ENCODE results near the gene NVL. TPM values are rescaled to one million over a fixed set of nuclear protein-coding genes. Genes with fewer than 3 reads are reported as not detected.

The NVL gene
- polyA plus RNA-seq, 1 donor from 2014 or later, result 77.3 TPM

DNA sequence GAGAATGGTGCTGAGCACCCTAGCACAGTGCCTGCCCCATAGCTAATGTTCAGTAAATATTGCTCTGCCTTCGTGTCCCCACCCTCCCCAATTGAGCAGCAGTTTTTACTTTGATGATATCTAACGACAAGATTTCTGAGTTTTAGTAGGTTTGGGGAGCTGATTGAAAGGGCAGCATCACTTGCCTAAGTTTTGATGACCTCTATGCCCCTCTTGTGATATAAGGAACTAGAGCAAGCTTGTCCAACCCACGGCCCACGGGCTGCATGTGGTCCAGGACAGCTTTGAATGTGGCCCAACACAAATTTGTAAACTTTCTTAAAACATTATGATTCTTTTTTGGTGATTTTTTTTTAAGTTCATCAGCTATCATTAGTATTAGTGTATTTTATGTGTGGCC is 28.3 kb upstream of the NVL start:
- Histone ChIP-seq H3K79me2 (replicated peaks; ENCODE audit: insufficient read depth, low read length) (peaks cover 39% of the 10 kb centered on the region), H3K9me2 (ENCODE audit: insufficient read depth, low read length) (no peaks in the 10 kb centered on the region), H3K9me3 (ENCODE audit: low read length) (no peaks in the 10 kb centered on the region), H3K27ac (ENCODE audit: low read length) (peak overlapping the region; percentile 8), H4K20me1 (ENCODE audit: insufficient read depth) (no peaks in the 10 kb centered on the region), H3K36me3 (ENCODE audit: insufficient read depth, low read length) (no peaks in the 10 kb centered on the region), H3K4me2 (ENCODE audit: low read length) (peak overlapping the region; percentile 61), H3K9ac (ENCODE audit: low read length) (peak overlapping the region; percentile 87), H3F3A (ENCODE audit: insufficient read depth, low read length, poor library complexity, severe bottlenecking) (no peaks in the 10 kb centered on the region), H3K27me3 (ENCODE audit: insufficient read depth, low read depth, low read length) (no peaks in the 10 kb centered on the region), H3K4me3 (ENCODE audit: low read length) (peak overlapping the region; percentile 78), H2AFZ (ENCODE audit: low read depth, low read length) (no peak overlapping the region)
- TF ChIP-seq POLR2AphosphoS5 (IDR thresholded peaks at IDR 0.05) (no peak), MXI1 (conservative IDR thresholded peaks at IDR 0.05; ENCODE audit: poor library complexity, severe bottlenecking) (no peak), TAF1 (IDR thresholded peaks at IDR 0.05; ENCODE audit: low read depth) (no peak), EP300 (conservative IDR thresholded peaks at IDR 0.05; ENCODE audit: poor library complexity, severe bottlenecking) (no peak), EZH2 (IDR thresholded peaks at IDR 0.05; ENCODE audit: borderline replicate concordance, insufficient read depth, low read length, poor library complexity, severe bottlenecking) (no peak), SMC3 (conservative IDR thresholded peaks at IDR 0.05; ENCODE audit: poor library complexity) (no peak), RAD21 (conservative IDR thresholded peaks at IDR 0.05) (no peak)
- TF ChIP-seq, protein P1, sequence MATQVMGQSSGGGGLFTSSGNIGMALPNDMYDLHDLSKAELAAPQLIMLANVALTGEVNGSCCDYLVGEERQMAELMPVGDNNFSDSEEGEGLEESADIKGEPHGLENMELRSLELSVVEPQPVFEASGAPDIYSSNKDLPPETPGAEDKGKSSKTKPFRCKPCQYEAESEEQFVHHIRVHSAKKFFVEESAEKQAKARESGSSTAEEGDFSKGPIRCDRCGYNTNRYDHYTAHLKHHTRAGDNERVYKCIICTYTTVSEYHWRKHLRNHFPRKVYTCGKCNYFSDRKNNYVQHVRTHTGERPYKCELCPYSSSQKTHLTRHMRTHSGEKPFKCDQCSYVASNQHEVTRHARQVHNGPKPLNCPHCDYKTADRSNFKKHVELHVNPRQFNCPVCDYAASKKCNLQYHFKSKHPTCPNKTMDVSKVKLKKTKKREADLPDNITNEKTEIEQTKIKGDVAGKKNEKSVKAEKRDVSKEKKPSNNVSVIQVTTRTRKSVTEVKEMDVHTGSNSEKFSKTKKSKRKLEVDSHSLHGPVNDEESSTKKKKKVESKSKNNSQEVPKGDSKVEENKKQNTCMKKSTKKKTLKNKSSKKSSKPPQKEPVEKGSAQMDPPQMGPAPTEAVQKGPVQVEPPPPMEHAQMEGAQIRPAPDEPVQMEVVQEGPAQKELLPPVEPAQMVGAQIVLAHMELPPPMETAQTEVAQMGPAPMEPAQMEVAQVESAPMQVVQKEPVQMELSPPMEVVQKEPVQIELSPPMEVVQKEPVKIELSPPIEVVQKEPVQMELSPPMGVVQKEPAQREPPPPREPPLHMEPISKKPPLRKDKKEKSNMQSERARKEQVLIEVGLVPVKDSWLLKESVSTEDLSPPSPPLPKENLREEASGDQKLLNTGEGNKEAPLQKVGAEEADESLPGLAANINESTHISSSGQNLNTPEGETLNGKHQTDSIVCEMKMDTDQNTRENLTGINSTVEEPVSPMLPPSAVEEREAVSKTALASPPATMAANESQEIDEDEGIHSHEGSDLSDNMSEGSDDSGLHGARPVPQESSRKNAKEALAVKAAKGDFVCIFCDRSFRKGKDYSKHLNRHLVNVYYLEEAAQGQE (IDR thresholded peaks at IDR 0.05; ENCODE audit: borderline replicate concordance), result no peak
- TF ChIP-seq, protein P2, sequence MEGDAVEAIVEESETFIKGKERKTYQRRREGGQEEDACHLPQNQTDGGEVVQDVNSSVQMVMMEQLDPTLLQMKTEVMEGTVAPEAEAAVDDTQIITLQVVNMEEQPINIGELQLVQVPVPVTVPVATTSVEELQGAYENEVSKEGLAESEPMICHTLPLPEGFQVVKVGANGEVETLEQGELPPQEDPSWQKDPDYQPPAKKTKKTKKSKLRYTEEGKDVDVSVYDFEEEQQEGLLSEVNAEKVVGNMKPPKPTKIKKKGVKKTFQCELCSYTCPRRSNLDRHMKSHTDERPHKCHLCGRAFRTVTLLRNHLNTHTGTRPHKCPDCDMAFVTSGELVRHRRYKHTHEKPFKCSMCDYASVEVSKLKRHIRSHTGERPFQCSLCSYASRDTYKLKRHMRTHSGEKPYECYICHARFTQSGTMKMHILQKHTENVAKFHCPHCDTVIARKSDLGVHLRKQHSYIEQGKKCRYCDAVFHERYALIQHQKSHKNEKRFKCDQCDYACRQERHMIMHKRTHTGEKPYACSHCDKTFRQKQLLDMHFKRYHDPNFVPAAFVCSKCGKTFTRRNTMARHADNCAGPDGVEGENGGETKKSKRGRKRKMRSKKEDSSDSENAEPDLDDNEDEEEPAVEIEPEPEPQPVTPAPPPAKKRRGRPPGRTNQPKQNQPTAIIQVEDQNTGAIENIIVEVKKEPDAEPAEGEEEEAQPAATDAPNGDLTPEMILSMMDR (IDR thresholded peaks at IDR 0.05; ENCODE audit: poor library complexity, severe bottlenecking), result no peak

DNA sequence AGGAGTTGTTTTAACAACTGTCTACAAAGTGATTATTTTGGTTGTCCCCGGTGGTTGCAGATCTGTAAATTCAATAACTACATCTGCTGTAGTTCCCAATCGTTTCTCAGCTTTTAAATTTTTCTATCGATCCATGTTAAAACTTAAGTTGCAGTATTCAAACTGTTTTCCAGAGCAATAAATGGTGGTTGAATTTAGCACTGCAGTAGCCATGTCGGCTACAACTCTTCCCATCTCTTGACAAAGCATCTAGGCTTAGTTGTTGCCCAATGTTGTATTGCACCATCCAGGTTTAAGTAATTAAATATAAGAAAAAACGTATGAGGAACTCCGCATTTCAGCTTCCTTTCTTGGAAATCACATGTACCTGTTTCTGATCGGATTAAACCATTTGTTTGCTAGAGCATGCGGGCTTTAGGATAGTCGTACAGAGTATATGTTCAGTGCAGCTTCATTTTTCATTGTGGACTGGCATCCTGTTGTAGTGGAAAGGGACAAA is 27.7 kb upstream of the NVL start:
- Histone ChIP-seq H4K20me1 (ENCODE audit: insufficient read depth) (no peaks in the 10 kb centered on the region), H3K9ac (ENCODE audit: low read length) (peak overlapping the region; percentile 87), H3K79me2 (replicated peaks; ENCODE audit: insufficient read depth, low read length) (peaks cover 39% of the 10 kb centered on the region), H3K4me2 (ENCODE audit: low read length) (peak overlapping the region; percentile 61), H3K27me3 (ENCODE audit: insufficient read depth, low read depth, low read length) (no peaks in the 10 kb centered on the region), H3K9me3 (ENCODE audit: low read length) (no peaks in the 10 kb centered on the region), H3K9me2 (ENCODE audit: insufficient read depth, low read length) (no peaks in the 10 kb centered on the region), H2AFZ (ENCODE audit: low read depth, low read length) (no peak overlapping the region), H3F3A (ENCODE audit: insufficient read depth, low read length, poor library complexity, severe bottlenecking) (no peaks in the 10 kb centered on the region), H3K36me3 (ENCODE audit: insufficient read depth, low read length) (no peaks in the 10 kb centered on the region), H3K27ac (ENCODE audit: low read length) (peak overlapping the region; percentile 80), H3K4me3 (ENCODE audit: low read length) (peak overlapping the region; percentile 78)
- TF ChIP-seq MXI1 (conservative IDR thresholded peaks at IDR 0.05; ENCODE audit: poor library complexity, severe bottlenecking) (no peak), TAF1 (IDR thresholded peaks at IDR 0.05; ENCODE audit: low read depth) (no peak), POLR2AphosphoS5 (IDR thresholded peaks at IDR 0.05) (no peak), EP300 (conservative IDR thresholded peaks at IDR 0.05; ENCODE audit: poor library complexity, severe bottlenecking) (no peak), SMC3 (conservative IDR thresholded peaks at IDR 0.05; ENCODE audit: poor library complexity) (no peak), RAD21 (conservative IDR thresholded peaks at IDR 0.05) (no peak), EZH2 (IDR thresholded peaks at IDR 0.05; ENCODE audit: borderline replicate concordance, insufficient read depth, low read length, poor library complexity, severe bottlenecking) (no peak)
- TF ChIP-seq, protein P2 (IDR thresholded peaks at IDR 0.05; ENCODE audit: poor library complexity, severe bottlenecking), result no peak
- TF ChIP-seq, protein P1 (IDR thresholded peaks at IDR 0.05; ENCODE audit: borderline replicate concordance), result no peak

All from neural cell (in vitro differentiated cells).